HEK293 (cell line): ENCODE measurements around the gene CDX1.
A peak's percentile ranks its signal among the peaks of the same experiment; 100 is the strongest.

ENCODE experiments used
- INSM2 ChIP-seq: fragments of 450-650 bp; formaldehyde crosslinking; IDR thresholded peaks from 2 replicates; pipeline ENCODE4 v1.5.1; 2016; ENCODE audit warnings: missing biosample characterization, missing genetic modification characterization
- KLF1 ChIP-seq: fragments of 450-650 bp; formaldehyde crosslinking; IDR thresholded peaks from 2 replicates; pipeline ENCODE4 v1.5.1; 2016; ENCODE audit warnings: missing biosample characterization, missing genetic modification characterization
- KLF9 ChIP-seq: fragments of 450-650 bp; formaldehyde crosslinking; IDR thresholded peaks from 2 replicates; pipeline ENCODE4 v1.5.1; 2016; ENCODE audit warnings: missing biosample characterization, missing genetic modification characterization, low read depth
- SCRT2 ChIP-seq: fragments of 450-650 bp; formaldehyde crosslinking; IDR thresholded peaks from 2 replicates; pipeline ENCODE4 v1.5.1; 2016; ENCODE audit warnings: missing biosample characterization, missing genetic modification characterization
- SP7 ChIP-seq: fragments of 450-650 bp; formaldehyde crosslinking; IDR thresholded peaks from 2 replicates; pipeline ENCODE4 v1.5.1; 2016; ENCODE audit warnings: missing biosample characterization, missing genetic modification characterization
- WT1 ChIP-seq: fragments of 450-650 bp; formaldehyde crosslinking; IDR thresholded peaks from 2 replicates; pipeline ENCODE4 v1.5.1; 2016; ENCODE audit warnings: missing biosample characterization, missing genetic modification characterization
- ZBTB17 ChIP-seq: fragments of 450-650 bp; formaldehyde crosslinking; IDR thresholded peaks from 2 replicates; pipeline ENCODE4 v1.5.1; 2016; ENCODE audit warnings: missing biosample characterization, missing genetic modification characterization
- ZBTB21 ChIP-seq: fragments of 450-650 bp; formaldehyde crosslinking; IDR thresholded peaks from 2 replicates; pipeline ENCODE4 v1.5.1; 2017; ENCODE audit warnings: missing biosample characterization, missing genetic modification characterization
- ZBTB6 ChIP-seq: fragments of 450-650 bp; formaldehyde crosslinking; IDR thresholded peaks from 2 replicates; pipeline ENCODE4 v1.5.1; 2017; ENCODE audit warnings: missing biosample characterization, missing genetic modification characterization
- ZFP41 ChIP-seq: fragments of 450-650 bp; formaldehyde crosslinking; IDR thresholded peaks from 2 replicates; pipeline ENCODE4 v1.5.1; 2016; ENCODE audit warnings: missing biosample characterization, missing genetic modification characterization, borderline replicate concordance
- ZNF140 ChIP-seq: fragments of 450-650 bp; formaldehyde crosslinking; IDR thresholded peaks from 2 replicates; pipeline ENCODE4 v1.5.1; 2016; ENCODE audit warnings: missing biosample characterization, missing genetic modification characterization
- ZNF157 ChIP-seq: fragments of 450-650 bp; formaldehyde crosslinking; IDR thresholded peaks from 2 replicates; pipeline ENCODE4 v1.5.1; 2016; ENCODE audit warnings: missing biosample characterization, missing genetic modification characterization
- ZNF169 ChIP-seq: fragments of 450-650 bp; formaldehyde crosslinking; IDR thresholded peaks from 2 replicates; pipeline ENCODE4 v1.5.1; 2016; ENCODE audit warnings: missing biosample characterization, missing genetic modification characterization
- ZNF174 ChIP-seq: fragments of 450-650 bp; formaldehyde crosslinking; IDR thresholded peaks from 2 replicates; pipeline ENCODE4 v1.5.0; 2017; ENCODE audit warnings: missing biosample characterization, mild to moderate bottlenecking, missing genetic modification characterization
- ZNF214 ChIP-seq: fragments of 450-650 bp; formaldehyde crosslinking; IDR thresholded peaks from 2 replicates; pipeline ENCODE4 v1.5.1; 2017; ENCODE audit warnings: missing biosample characterization, mild to moderate bottlenecking, missing genetic modification characterization, borderline replicate concordance
- ZNF48 ChIP-seq: fragments of 450-650 bp; formaldehyde crosslinking; IDR thresholded peaks from 2 replicates; pipeline ENCODE4 v1.5.1; 2016; ENCODE audit warnings: missing biosample characterization, missing genetic modification characterization
- ZNF530 ChIP-seq: fragments of 450-650 bp; formaldehyde crosslinking; IDR thresholded peaks from 2 replicates; pipeline ENCODE4 v1.5.1; 2016; ENCODE audit warnings: low read depth, missing biosample characterization, missing genetic modification characterization
- ZNF600 ChIP-seq: fragments of 450-650 bp; formaldehyde crosslinking; IDR thresholded peaks from 2 replicates; pipeline ENCODE4 v1.5.1; 2016; ENCODE audit warnings: missing biosample characterization, missing genetic modification characterization
- ZNF610 ChIP-seq: fragments of 450-650 bp; formaldehyde crosslinking; IDR thresholded peaks from 2 replicates; pipeline ENCODE4 v1.5.1; 2016; ENCODE audit warnings: missing biosample characterization, missing genetic modification characterization, borderline replicate concordance
- ZNF654 ChIP-seq: fragments of 450-650 bp; formaldehyde crosslinking; IDR thresholded peaks from 2 replicates; pipeline ENCODE4 v1.5.1; 2016; ENCODE audit warnings: low read depth, missing biosample characterization, missing genetic modification characterization
- ZNF664 ChIP-seq: fragments of 450-650 bp; formaldehyde crosslinking; IDR thresholded peaks from 2 replicates; pipeline ENCODE4 v1.5.1; 2016; ENCODE audit warnings: missing biosample characterization, missing genetic modification characterization
- ZNF707 ChIP-seq: fragments of 450-650 bp; formaldehyde crosslinking; IDR thresholded peaks from 2 replicates; pipeline ENCODE4 v1.5.1; 2016; ENCODE audit warnings: missing biosample characterization, missing genetic modification characterization
- ZNF747 ChIP-seq: fragments of 450-650 bp; formaldehyde crosslinking; IDR thresholded peaks from 2 replicates; pipeline ENCODE4 v1.5.1; 2016; ENCODE audit warnings: missing biosample characterization, missing genetic modification characterization
- ZNF776 ChIP-seq: fragments of 450-650 bp; formaldehyde crosslinking; IDR thresholded peaks from 2 replicates; pipeline ENCODE4 v1.5.0; 2017; ENCODE audit warnings: missing biosample characterization, missing genetic modification characterization, borderline replicate concordance
- ZNF777 ChIP-seq: fragments of 450-650 bp; formaldehyde crosslinking; IDR thresholded peaks from 2 replicates; pipeline ENCODE4 v1.5.1; 2017; ENCODE audit warnings: missing biosample characterization, missing genetic modification characterization, borderline replicate concordance
- ZSCAN30 ChIP-seq: fragments of 450-650 bp; IDR thresholded peaks from 2 replicates; pipeline ENCODE4 v1.5.1; 2018; ENCODE audit warnings: missing biosample characterization, mild to moderate bottlenecking, missing genetic modification characterization, moderate library complexity
- TF ChIP-seq, protein P1 (sequence below): fragments of 450-650 bp; formaldehyde crosslinking; IDR thresholded peaks from 2 replicates; pipeline ENCODE4 v1.5.1; 2016; ENCODE audit warnings: missing biosample characterization, missing genetic modification characterization
- TF ChIP-seq, protein P2 (sequence below): fragments of 450-650 bp; formaldehyde crosslinking; IDR thresholded peaks from 2 replicates; pipeline ENCODE4 v1.5.1; 2017; ENCODE audit warnings: missing biosample characterization, mild to moderate bottlenecking, missing genetic modification characterization, moderate library complexity
- TF ChIP-seq, protein P3 (sequence below): fragments of 450-650 bp; formaldehyde crosslinking; IDR thresholded peaks from 2 replicates; pipeline ENCODE4 v1.5.1; 2016; ENCODE audit warnings: missing biosample characterization, missing genetic modification characterization, borderline replicate concordance

The CDX1 gene

GRCh38 chr5:150161242-150162141 lies 5.1 kb upstream of the CDX1 start (continued):
- TF ChIP-seq ZNF214 (no peak), ZNF140 (tag by site-specific recombination) (no peak), ZNF707 (tag by site-specific recombination) (no peak), ZNF48 (tag by site-specific recombination) (no peak), ZNF664 (tag by site-specific recombination) (no peak), ZBTB6 (tag by site-specific recombination) (no peak), ZSCAN30 (tag by site-specific recombination) (no peak), ZBTB17 (tag by site-specific recombination) (peak; percentile 32; the same call in 1 of the 2 replicates), ZBTB21 (tag by site-specific recombination) (no peak), ZNF777 (tag by site-specific recombination) (no peak), ZNF747 (tag by site-specific recombination) (no peak), SCRT2 (0 out of 2 replicates have a peak, but pooled peaks have one; percentile 14), ZNF157 (no peak), ZNF600 (tag by site-specific recombination) (no peak; the same call in 1 of the 2 replicates), ZFP41 (tag by site-specific recombination) (no peak), ZNF174 (tag by site-specific recombination) (no peak), KLF1 (no peak), ZNF776 (tag by site-specific recombination) (no peak), INSM2 (no peak), ZNF530 (tag by site-specific recombination) (no peak), ZNF610 (tag by site-specific recombination) (no peak), KLF9 (no peak), ZNF654 (tag by site-specific recombination) (peak; percentile 77), SP7 (tag by site-specific recombination) (no peak), WT1 (no peak), ZNF169 (tag by site-specific recombination) (no peak)
- TF ChIP-seq, protein P1, sequence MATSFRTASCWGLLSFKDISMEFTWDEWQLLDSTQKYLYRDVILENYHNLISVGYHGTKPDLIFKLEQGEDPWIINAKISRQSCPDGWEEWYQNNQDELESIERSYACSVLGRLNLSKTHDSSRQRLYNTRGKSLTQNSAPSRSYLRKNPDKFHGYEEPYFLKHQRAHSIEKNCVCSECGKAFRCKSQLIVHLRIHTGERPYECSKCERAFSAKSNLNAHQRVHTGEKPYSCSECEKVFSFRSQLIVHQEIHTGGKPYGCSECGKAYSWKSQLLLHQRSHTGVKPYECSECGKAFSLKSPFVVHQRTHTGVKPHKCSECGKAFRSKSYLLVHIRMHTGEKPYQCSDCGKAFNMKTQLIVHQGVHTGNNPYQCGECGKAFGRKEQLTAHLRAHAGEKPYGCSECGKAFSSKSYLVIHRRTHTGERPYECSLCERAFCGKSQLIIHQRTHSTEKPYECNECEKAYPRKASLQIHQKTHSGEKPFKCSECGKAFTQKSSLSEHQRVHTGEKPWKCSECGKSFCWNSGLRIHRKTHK (tag by site-specific recombination): no peak
- TF ChIP-seq, protein P2, sequence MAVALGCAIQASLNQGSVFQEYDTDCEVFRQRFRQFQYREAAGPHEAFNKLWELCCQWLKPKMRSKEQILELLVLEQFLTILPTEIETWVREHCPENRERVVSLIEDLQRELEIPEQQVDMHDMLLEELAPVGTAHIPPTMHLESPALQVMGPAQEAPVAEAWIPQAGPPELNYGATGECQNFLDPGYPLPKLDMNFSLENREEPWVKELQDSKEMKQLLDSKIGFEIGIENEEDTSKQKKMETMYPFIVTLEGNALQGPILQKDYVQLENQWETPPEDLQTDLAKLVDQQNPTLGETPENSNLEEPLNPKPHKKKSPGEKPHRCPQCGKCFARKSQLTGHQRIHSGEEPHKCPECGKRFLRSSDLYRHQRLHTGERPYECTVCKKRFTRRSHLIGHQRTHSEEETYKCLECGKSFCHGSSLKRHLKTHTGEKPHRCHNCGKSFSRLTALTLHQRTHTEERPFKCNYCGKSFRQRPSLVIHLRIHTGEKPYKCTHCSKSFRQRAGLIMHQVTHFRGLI (tag by site-specific recombination): no peak
- TF ChIP-seq, protein P3, sequence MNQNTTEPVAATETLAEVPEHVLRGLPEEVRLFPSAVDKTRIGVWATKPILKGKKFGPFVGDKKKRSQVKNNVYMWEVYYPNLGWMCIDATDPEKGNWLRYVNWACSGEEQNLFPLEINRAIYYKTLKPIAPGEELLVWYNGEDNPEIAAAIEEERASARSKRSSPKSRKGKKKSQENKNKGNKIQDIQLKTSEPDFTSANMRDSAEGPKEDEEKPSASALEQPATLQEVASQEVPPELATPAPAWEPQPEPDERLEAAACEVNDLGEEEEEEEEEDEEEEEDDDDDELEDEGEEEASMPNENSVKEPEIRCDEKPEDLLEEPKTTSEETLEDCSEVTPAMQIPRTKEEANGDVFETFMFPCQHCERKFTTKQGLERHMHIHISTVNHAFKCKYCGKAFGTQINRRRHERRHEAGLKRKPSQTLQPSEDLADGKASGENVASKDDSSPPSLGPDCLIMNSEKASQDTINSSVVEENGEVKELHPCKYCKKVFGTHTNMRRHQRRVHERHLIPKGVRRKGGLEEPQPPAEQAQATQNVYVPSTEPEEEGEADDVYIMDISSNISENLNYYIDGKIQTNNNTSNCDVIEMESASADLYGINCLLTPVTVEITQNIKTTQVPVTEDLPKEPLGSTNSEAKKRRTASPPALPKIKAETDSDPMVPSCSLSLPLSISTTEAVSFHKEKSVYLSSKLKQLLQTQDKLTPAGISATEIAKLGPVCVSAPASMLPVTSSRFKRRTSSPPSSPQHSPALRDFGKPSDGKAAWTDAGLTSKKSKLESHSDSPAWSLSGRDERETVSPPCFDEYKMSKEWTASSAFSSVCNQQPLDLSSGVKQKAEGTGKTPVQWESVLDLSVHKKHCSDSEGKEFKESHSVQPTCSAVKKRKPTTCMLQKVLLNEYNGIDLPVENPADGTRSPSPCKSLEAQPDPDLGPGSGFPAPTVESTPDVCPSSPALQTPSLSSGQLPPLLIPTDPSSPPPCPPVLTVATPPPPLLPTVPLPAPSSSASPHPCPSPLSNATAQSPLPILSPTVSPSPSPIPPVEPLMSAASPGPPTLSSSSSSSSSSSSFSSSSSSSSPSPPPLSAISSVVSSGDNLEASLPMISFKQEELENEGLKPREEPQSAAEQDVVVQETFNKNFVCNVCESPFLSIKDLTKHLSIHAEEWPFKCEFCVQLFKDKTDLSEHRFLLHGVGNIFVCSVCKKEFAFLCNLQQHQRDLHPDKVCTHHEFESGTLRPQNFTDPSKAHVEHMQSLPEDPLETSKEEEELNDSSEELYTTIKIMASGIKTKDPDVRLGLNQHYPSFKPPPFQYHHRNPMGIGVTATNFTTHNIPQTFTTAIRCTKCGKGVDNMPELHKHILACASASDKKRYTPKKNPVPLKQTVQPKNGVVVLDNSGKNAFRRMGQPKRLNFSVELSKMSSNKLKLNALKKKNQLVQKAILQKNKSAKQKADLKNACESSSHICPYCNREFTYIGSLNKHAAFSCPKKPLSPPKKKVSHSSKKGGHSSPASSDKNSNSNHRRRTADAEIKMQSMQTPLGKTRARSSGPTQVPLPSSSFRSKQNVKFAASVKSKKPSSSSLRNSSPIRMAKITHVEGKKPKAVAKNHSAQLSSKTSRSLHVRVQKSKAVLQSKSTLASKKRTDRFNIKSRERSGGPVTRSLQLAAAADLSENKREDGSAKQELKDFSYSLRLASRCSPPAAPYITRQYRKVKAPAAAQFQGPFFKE (tag by site-specific recombination): no peak
